ENCODE measurements around the gene EXOSC7.

- TF ChIP-seq POLR2A (IDR thresholded peaks at IDR 0.05) (no peak), CTCF (IDR thresholded peaks at IDR 0.05) (no peak)
Measured at GRCh38 chr3:44961888-44962287, 14.2 kb upstream of the EXOSC7 start.

All from adrenal gland (tissue), 5 donors.